T47D (cell line): ENCODE data around the gene ARHGEF33.

Experiments
- DNase-seq, 2 experiments: peaks; one replicate each; pipeline versions ENCODE4 v3.0.0 to v3.0.0-alpha.2; 2011 to 2012; ENCODE audit warnings: low read depth in 1 of 2, low spot score in 1 of 2
- JUND ChIP-seq: IDR thresholded peaks from 2 replicates; pipeline ENCODE4 v1.6.1; 2012; ENCODE audit warnings: low read depth
- in situ Hi-C: cut with HindIII; loops from 2 replicates; pipeline ENCODE4 v1.10.0; 2016; ENCODE audit warnings: low sequenced_read_pairs, low pct_unique_long_range_greater_than_20kb

The ARHGEF33 gene

DNA sequence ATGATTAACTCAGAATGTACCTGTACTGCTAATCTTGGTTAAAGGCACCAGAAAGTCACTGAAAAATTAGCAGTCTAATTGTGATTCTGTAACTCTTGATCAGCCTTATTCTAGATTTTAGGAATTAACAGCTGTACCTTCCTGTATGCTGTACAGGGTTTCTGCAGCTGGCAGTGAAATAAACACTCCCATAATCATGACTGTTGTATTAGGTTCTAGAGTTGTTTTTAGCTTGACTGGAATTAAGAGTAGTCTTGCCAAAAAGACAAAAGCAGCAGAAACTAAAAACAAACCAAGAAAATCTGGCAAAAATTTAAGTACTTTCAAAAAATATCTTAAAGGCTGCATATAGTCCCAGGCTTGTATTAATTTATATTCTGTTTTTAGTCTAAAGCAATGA lies 127.7 kb downstream of the ARHGEF33 start:
- no peak for TF ChIP-seq JUND
- DNase-seq: no peak
- in situ Hi-C loops: no loop called here

DNA sequence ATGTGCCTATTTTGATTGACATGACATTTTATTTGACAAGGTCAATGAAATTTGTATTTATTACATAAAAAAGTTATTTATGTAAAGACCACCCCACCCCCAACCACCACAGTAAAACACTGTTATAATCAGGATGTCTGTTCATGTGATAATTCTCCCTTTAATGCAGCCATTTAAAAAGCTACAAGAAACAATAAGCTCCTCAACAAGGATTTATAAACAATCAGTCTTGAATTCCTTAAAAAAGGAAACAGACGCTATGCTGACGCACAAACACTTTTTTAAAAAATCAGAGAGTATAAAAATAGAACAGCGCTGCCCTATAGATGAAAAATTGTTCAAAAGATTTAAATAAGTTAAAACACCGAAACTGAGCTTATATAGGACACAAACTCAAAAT lies 129.0 kb downstream of the ARHGEF33 start:
- TF ChIP-seq JUND: no peak
- in situ Hi-C loops: no loop called here
- DNase-seq: no peak

- in situ Hi-C loops: no loop called here
- DNase-seq: no peak
- TF ChIP-seq JUND: no peak
Observed at GRCh38 chr2:39020383-39020782, 130.7 kb downstream of the ARHGEF33 start.

GRCh38 chr2:39022642-39023235 lies 133.1 kb downstream of the ARHGEF33 start:
- TF ChIP-seq JUND: no peak
- in situ Hi-C loops: no loop called here
- no peak for DNase-seq

DNA sequence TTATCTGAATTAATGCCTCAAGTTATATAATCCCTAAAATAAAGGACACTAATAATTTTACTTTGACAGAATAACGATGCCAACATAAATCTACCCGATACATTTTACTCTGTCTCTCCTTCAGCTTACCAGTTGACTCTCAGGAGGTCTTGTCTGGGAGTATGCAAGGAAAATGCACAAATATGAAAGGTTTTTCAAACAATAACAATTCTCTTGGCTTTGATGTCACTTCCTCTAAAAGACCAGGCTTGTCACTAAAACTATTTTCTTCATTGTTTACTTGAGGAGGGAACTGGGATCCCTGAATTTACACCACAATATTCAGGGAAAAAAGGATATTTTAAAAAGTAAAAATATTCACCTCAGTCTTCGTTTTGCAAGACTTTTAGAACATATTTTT lies 134.0 kb downstream of the ARHGEF33 start:
- DNase-seq: no peak
- TF ChIP-seq JUND: no peak
- in situ Hi-C loops: no loop called here

DNA sequence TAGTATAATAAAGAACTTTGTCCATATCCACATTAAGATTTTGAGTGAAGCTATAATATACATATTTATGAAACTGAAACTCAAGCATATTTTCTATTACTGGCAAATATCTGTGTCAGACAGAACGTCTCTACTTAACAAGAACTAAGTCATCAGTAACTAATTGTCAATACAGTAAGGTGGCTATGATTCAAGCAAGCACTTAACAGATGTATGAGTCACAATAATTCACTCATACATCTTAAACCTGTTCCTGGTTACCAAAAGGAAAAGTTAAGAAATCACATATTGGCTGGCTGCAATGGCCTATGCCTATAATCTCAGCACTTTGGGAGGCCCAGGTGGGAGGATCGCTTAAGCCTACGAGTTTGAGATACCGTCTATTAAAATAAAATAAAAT lies 135.2 kb downstream of the ARHGEF33 start:
- in situ Hi-C loops: no loop called here
- no peak for DNase-seq
- no peak for TF ChIP-seq JUND
